Measurements from ENCODE around the gene SCARB1. TPM values are rescaled to one million over a fixed set of nuclear protein-coding genes. Genes with fewer than 3 reads are reported as not detected.

The SCARB1 gene
- total RNA-seq, 1 donor from 2014 or later, result 4.3 TPM

GRCh38 chr12:124744273-124744640, 119.4 kb downstream of the SCARB1 start:
- Mint-ChIP-seq H3K27ac (no peak overlapping the region), H3K36me3 (no peaks in the 10 kb centered on the region), H3K4me3 (peak overlapping the region; percentile 2), H3K4me1 (peaks cover 68% of the 10 kb centered on the region), H3K9me3 (peaks cover 10% of the 10 kb centered on the region), H3K27me3 (ENCODE audit: insufficient read depth, low read depth) (peaks cover 49% of the 10 kb centered on the region)
- H3K27ac ChIP-seq, result no peak overlapping the region
- no peaks in the 10 kb centered on the region for H3K36me3 ChIP-seq
- H3K79me2 ChIP-seq (ENCODE audit: low read depth), result no peaks in the 10 kb centered on the region
- peaks cover 32% of the 10 kb centered on the region for H3F3A ChIP-seq (ENCODE audit: low read depth)
- no peaks in the 10 kb centered on the region for H3K4me1 ChIP-seq
- no peak for DNase-seq (ENCODE audit: low spot score)
- H4K20me1 ChIP-seq (ENCODE audit: low read depth), result no peaks in the 10 kb centered on the region
- H3K27me3 ChIP-seq, result no peaks in the 10 kb centered on the region
- H3K4me2 ChIP-seq, result no peak overlapping the region
- H3K4me3 ChIP-seq, result no peak overlapping the region
- no peak overlapping the region for H2AFZ ChIP-seq (replicated peaks)
- TF ChIP-seq EZH2phosphoT487 (IDR thresholded peaks at IDR 0.05) (no peak), EZH2 (IDR thresholded peaks at IDR 0.05) (no peak), CTCF (IDR thresholded peaks at IDR 0.05) (no peak)
- no peaks in the 10 kb centered on the region for H3K9me3 ChIP-seq (ENCODE audit: low read depth)
- H3K9ac ChIP-seq, result no peak overlapping the region

GRCh38 chr12:124743479-124744272, 120.0 kb downstream of the SCARB1 start:
- no peaks in the 10 kb centered on the region for H3K9me3 ChIP-seq (ENCODE audit: low read depth)
- no peaks in the 10 kb centered on the region for H3K36me3 ChIP-seq
- Mint-ChIP-seq H3K27ac (peak overlapping the region; percentile 15), H3K9me3 (peaks cover 12% of the 10 kb centered on the region), H3K4me3 (peak overlapping the region; percentile 2), H3K36me3 (no peaks in the 10 kb centered on the region), H3K4me1 (peaks cover 70% of the 10 kb centered on the region), H3K27me3 (ENCODE audit: insufficient read depth, low read depth) (peaks cover 53% of the 10 kb centered on the region)
- H3K27ac ChIP-seq, result no peak overlapping the region
- H3K4me1 ChIP-seq, result peaks cover under 1% of the 10 kb centered on the region
- H3F3A ChIP-seq (ENCODE audit: low read depth), result peaks cover 32% of the 10 kb centered on the region
- H3K4me2 ChIP-seq, result no peak overlapping the region
- no peak overlapping the region for H3K4me3 ChIP-seq
- H2AFZ ChIP-seq (replicated peaks), result no peak overlapping the region
- H3K79me2 ChIP-seq (ENCODE audit: low read depth), result no peaks in the 10 kb centered on the region
- no peaks in the 10 kb centered on the region for H4K20me1 ChIP-seq (ENCODE audit: low read depth)
- no peaks in the 10 kb centered on the region for H3K27me3 ChIP-seq
- H3K9ac ChIP-seq, result no peak overlapping the region
- no peak for TF ChIP-seq EZH2phosphoT487 (IDR thresholded peaks at IDR 0.05)
- no peak for TF ChIP-seq CTCF (IDR thresholded peaks at IDR 0.05)
- TF ChIP-seq EZH2 (IDR thresholded peaks at IDR 0.05), result no peak
- no peak for DNase-seq (ENCODE audit: low spot score)

GRCh38 chr12:124742678-124743077, 121.0 kb downstream of the SCARB1 start:
- Histone ChIP-seq H2AFZ (replicated peaks) (no peak overlapping the region), H3K9me3 (ENCODE audit: low read depth) (no peaks in the 10 kb centered on the region), H3K27ac (no peak overlapping the region), H3F3A (ENCODE audit: low read depth) (peaks cover 32% of the 10 kb centered on the region), H3K4me2 (no peak overlapping the region), H3K4me3 (no peak overlapping the region), H4K20me1 (ENCODE audit: low read depth) (no peaks in the 10 kb centered on the region), H3K36me3 (no peaks in the 10 kb centered on the region), H3K9ac (no peak overlapping the region), H3K79me2 (ENCODE audit: low read depth) (no peaks in the 10 kb centered on the region), H3K27me3 (no peaks in the 10 kb centered on the region), H3K4me1 (peaks cover 4% of the 10 kb centered on the region)
- H3K4me1 Mint-ChIP-seq, result peaks cover 67% of the 10 kb centered on the region
- TF ChIP-seq CTCF (IDR thresholded peaks at IDR 0.05) (no peak), EZH2 (IDR thresholded peaks at IDR 0.05) (no peak), EZH2phosphoT487 (IDR thresholded peaks at IDR 0.05) (no peak)
- H3K27me3 Mint-ChIP-seq (ENCODE audit: insufficient read depth, low read depth), result peaks cover 59% of the 10 kb centered on the region
- no peak for DNase-seq (ENCODE audit: low spot score)
- no peaks in the 10 kb centered on the region for H3K36me3 Mint-ChIP-seq
- H3K27ac Mint-ChIP-seq, result peak overlapping the region; percentile 60
- peaks cover 12% of the 10 kb centered on the region for H3K9me3 Mint-ChIP-seq
- no peak overlapping the region for H3K4me3 Mint-ChIP-seq

Measured in neural progenitor cell (in vitro differentiated cells).